Panc1 (cell line): ENCODE measurements around the gene MMP24OS.

ENCODE experiments used
- TCF7L2 ChIP-seq: IDR thresholded peaks from 2 replicates; pipeline ENCODE4 v1.6.1; 2011; ENCODE audit warnings: mild to moderate bottlenecking, low read depth, low read length, inconsistent platforms
- TF ChIP-seq, protein P1 (sequence below): fragments of 450-650 bp; IDR thresholded peaks from 2 replicates; pipeline ENCODE4 v1.5.1; 2017; ENCODE audit warnings: mild to moderate bottlenecking

DNA sequence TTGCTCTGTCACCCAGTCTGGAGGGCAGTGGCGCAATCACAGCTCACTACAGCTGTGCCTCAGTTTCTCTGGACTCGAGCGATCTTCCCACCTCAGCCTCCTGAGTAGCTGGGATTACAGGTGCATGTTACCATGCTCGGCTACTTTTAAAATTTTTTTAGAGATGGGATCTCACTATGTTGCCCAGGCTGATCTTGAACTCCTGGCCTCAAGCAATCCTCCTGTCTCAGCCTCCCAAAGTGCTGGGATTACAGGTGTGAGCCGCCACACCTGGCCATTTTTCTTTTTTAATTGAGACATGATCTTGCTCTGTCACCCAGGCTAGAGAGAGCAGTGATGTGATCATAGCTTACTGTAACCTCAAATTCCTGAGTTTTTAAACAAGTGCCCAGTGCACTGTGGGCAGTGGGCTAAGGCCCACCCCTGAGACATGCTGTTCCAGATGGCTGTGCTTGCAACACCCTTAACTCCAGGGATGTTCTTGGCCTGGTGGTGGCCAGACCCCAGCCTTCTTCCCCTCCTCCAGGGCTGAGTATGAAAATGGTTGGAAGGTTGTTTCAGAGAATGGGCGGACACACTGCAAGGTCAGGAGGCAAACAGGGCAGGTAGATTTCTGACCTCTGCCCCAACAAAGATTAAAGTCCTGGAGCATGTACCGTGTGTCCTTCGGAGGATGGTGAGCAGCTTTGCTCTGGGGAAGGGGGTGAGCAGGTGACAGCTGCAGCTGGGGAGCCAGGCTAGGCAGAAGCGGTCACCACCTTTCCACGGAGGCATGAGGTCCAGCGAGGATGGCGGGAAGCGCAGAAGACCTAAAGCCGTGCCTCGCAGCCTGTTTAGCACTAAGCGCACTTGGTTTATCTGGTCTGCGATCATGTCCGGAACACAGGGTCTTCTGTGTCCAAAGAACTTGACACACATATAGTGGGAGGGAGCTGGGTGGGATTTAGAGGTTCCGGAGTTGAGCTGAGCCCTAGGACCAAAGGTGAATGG lies 15.7 kb upstream of the MMP24OS start:
- TF ChIP-seq, protein P1, sequence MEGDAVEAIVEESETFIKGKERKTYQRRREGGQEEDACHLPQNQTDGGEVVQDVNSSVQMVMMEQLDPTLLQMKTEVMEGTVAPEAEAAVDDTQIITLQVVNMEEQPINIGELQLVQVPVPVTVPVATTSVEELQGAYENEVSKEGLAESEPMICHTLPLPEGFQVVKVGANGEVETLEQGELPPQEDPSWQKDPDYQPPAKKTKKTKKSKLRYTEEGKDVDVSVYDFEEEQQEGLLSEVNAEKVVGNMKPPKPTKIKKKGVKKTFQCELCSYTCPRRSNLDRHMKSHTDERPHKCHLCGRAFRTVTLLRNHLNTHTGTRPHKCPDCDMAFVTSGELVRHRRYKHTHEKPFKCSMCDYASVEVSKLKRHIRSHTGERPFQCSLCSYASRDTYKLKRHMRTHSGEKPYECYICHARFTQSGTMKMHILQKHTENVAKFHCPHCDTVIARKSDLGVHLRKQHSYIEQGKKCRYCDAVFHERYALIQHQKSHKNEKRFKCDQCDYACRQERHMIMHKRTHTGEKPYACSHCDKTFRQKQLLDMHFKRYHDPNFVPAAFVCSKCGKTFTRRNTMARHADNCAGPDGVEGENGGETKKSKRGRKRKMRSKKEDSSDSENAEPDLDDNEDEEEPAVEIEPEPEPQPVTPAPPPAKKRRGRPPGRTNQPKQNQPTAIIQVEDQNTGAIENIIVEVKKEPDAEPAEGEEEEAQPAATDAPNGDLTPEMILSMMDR = no peak
- no peak for TF ChIP-seq TCF7L2
